ENCODE results near the gene APEX2. TPM values are rescaled to one million over a fixed set of nuclear protein-coding genes. Genes with fewer than 3 reads are reported as not detected.

APEX2 gene
- total RNA-seq, 1 experiment from 2014 or later = 28.5 TPM

DNA sequence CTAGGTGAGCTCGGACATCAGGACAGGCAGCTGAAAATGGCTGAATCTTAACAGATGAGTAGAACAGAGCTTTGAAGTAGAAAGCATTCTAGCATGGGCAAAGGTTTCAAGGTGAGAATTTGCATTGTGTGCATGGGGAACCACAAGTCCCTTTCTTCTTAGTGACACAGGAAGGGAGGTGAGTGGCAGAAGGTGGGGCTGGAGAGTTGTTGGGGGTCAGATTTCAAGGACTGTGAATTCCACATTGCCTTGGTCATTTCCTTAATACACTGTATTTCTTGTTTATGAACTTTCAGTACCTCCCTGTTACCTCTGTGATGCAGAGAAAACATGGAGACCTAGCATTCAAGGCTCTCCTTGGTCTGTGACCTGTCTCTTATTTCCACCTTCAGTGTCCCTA is 4.1 kb downstream of the APEX2 start:
- no peak overlapping the region for H3K14ac ChIP-seq (ENCODE audit: insufficient read depth, low read length)
- peaks cover 60% of the 10 kb centered on the region for H3K9me3 ChIP-seq (ENCODE audit: control insufficient read depth, low read depth, low read length)
- H4K8ac ChIP-seq (replicated peaks; ENCODE audit: insufficient read length, low read depth, low read length) = no peak overlapping the region
- no peaks in the 10 kb centered on the region for H4K20me1 ChIP-seq (ENCODE audit: control insufficient read depth, insufficient read depth, insufficient read length)
- no peaks in the 10 kb centered on the region for H3K79me2 ChIP-seq (ENCODE audit: insufficient read depth, low read length)
- no peak overlapping the region for H2BK20ac ChIP-seq (ENCODE audit: low read depth, low read length, poor library complexity, severe bottlenecking)
- no peak for DNase-seq
- H3K27me3 ChIP-seq (ENCODE audit: insufficient read depth, low read length) = no peaks in the 10 kb centered on the region
- Mint-ChIP-seq H3K4me1 (peaks cover 5 to 7% of the 10 kb centered on the region in 2 experiments), H3K27ac (no peak overlapping the region), H3K36me3 (ENCODE audit: insufficient read depth in 1 of 3, low read depth in 3 of 3) (peaks cover 32 to 64% (median 45%) of the 10 kb centered on the region in 3 experiments), H3K4me3 (0 out of 5 replicates have a peak overlapping the region, but pooled peaks of 1 of the 2 experiments have one; percentile 26), H3K27me3 (ENCODE audit: low read depth) (peaks cover 1% of the 10 kb centered on the region; the same call in 1 of the 2 replicates), H3K9me3 (peaks cover 65 to 68% of the 10 kb centered on the region in 2 experiments)
- H2AFZ ChIP-seq (ENCODE audit: low read length) = no peak overlapping the region
- no peaks in the 10 kb centered on the region; the same call in 1 of the 2 replicates for H3K4me1 ChIP-seq (ENCODE audit: insufficient read depth, low read length)
- no peak overlapping the region for H4K5ac ChIP-seq (ENCODE audit: insufficient read length, low read depth, low read length)
- no peak overlapping the region for H3K23ac ChIP-seq (ENCODE audit: insufficient read length, low read depth, low read length)
- no peak overlapping the region for H2BK15ac ChIP-seq (ENCODE audit: low read depth, low read length)
- no peak overlapping the region for H3K9ac ChIP-seq (ENCODE audit: extremely low read depth, insufficient read length, low read length)
- H3K23me2 ChIP-seq (ENCODE audit: insufficient read length, low read depth, low read length, poor library complexity, severe bottlenecking) = peaks cover 3% of the 10 kb centered on the region
- no CpG with 5 or more reads among the region's 1 CpG for WGBS (ENCODE audit: extremely low coverage, insufficient read length, low lambda C conversion rate)
- H2AK5ac ChIP-seq (ENCODE audit: insufficient read length, low read length) = no peak overlapping the region
- H3T11ph ChIP-seq (ENCODE audit: low read length) = no peak overlapping the region
- no peak overlapping the region for H3K4ac ChIP-seq (ENCODE audit: low read depth, low read length)
- no peak overlapping the region for H3K4me2 ChIP-seq (ENCODE audit: insufficient read depth, insufficient read length, low read length)
- H4K91ac ChIP-seq (ENCODE audit: insufficient read length, low read depth, low read length) = no peak overlapping the region
- TF ChIP-seq CTCF (conservative IDR thresholded peaks at IDR 0.05) = no peak
- no peak overlapping the region for H3K18ac ChIP-seq (ENCODE audit: insufficient read length, low read depth, low read length)
- no peak overlapping the region for H2BK12ac ChIP-seq (ENCODE audit: insufficient read length, low read depth, low read length)
- no peak overlapping the region for H3K27ac ChIP-seq (ENCODE audit: insufficient read length, low read depth, low read length)
- H3K79me1 ChIP-seq (ENCODE audit: insufficient read depth, low read depth, low read length, poor library complexity, severe bottlenecking) = no peaks in the 10 kb centered on the region
- H2BK120ac ChIP-seq (ENCODE audit: low read depth, low read length, poor library complexity, severe bottlenecking) = no peak overlapping the region
- H2BK5ac ChIP-seq (ENCODE audit: insufficient read length, low read length) = no peak overlapping the region
- H3K56ac ChIP-seq (ENCODE audit: insufficient read length, low read depth, low read length) = no peak overlapping the region
